Calu3 (cell line): Measurements from ENCODE around the gene TBC1D10B. TPM values are rescaled to one million over a fixed set of nuclear protein-coding genes. Genes with fewer than 3 reads are reported as not detected.
"Not testable (repeated sequence)": the region's sequence is repeated elsewhere in the genome, so short reads cannot be mapped to it uniquely, and the experiment has no call there.

Experiments
- BruUV-seq: library from RNA; stranded (reverse); fragments of 400-500 nt; replicated peaks from 2 replicates; lab custom pipeline; 2021; lab: Mats Ljungman, UMichigan
- CTCF ChIA-PET: fragments of 300-600 bp; sonication (Branson Sonifier 250); formaldehyde crosslinking; loops from one replicate; lab custom pipeline; 2022; ENCODE audit warnings: antibody characterized with exemption; lab: Charles Lee
- DNase-seq: peaks from one replicate; pipeline ENCODE4 v3.0.0; 2022
- H3K27ac Mint-ChIP-seq: one replicate; pipeline ENCODE4 v1.8.0; 2022; ENCODE audit warnings: mixed read lengths; ENCODE audit not compliant: unreplicated experiment
- H3K27me3 Mint-ChIP-seq: one replicate; pipeline ENCODE4 v1.8.0; 2022; ENCODE audit warnings: mixed read lengths; ENCODE audit not compliant: unreplicated experiment
- H3K36me3 Mint-ChIP-seq: one replicate; pipeline ENCODE4 v1.8.0; 2022; ENCODE audit warnings: mild to moderate bottlenecking, moderate library complexity, mixed read lengths; ENCODE audit not compliant: insufficient read depth, unreplicated experiment
- H3K4me1 Mint-ChIP-seq: one replicate; pipeline ENCODE4 v1.8.0; 2022; ENCODE audit warnings: mild to moderate bottlenecking, low read depth, mixed read lengths; ENCODE audit not compliant: unreplicated experiment
- H3K4me3 Mint-ChIP-seq: one replicate; pipeline ENCODE4 v1.8.0; 2022; ENCODE audit warnings: mild to moderate bottlenecking, low read depth, moderate library complexity, mixed read lengths; ENCODE audit not compliant: unreplicated experiment
- H3K9me3 Mint-ChIP-seq: one replicate; pipeline ENCODE4 v1.8.0; 2022; ENCODE audit warnings: low read depth, mixed read lengths; ENCODE audit not compliant: unreplicated experiment
- intact Hi-C: fragments of 100-400 bp; cut with micrococcal nuclease; formaldehyde crosslinking; loops from one replicate; pipeline ENCODE4 v1.10.0; 2022; ENCODE audit not compliant: unreplicated experiment
- total RNA-seq: library from RNA; stranded (reverse); gene quantifications from 2 replicates; pipeline ENCODE4 v1.2.3, GENCODE V29; 2022
- TF ChIP-seq, protein P1 (sequence below): fragments of 200-600 bp; IDR thresholded peaks from one replicate; pipeline ENCODE4 v1.8.0; 2022; ENCODE audit warnings: antibody characterized with exemption; ENCODE audit not compliant: unreplicated experiment

Gene TBC1D10B
- total RNA-seq, 1 experiment from 2014 or later: 66.4 TPM

DNA sequence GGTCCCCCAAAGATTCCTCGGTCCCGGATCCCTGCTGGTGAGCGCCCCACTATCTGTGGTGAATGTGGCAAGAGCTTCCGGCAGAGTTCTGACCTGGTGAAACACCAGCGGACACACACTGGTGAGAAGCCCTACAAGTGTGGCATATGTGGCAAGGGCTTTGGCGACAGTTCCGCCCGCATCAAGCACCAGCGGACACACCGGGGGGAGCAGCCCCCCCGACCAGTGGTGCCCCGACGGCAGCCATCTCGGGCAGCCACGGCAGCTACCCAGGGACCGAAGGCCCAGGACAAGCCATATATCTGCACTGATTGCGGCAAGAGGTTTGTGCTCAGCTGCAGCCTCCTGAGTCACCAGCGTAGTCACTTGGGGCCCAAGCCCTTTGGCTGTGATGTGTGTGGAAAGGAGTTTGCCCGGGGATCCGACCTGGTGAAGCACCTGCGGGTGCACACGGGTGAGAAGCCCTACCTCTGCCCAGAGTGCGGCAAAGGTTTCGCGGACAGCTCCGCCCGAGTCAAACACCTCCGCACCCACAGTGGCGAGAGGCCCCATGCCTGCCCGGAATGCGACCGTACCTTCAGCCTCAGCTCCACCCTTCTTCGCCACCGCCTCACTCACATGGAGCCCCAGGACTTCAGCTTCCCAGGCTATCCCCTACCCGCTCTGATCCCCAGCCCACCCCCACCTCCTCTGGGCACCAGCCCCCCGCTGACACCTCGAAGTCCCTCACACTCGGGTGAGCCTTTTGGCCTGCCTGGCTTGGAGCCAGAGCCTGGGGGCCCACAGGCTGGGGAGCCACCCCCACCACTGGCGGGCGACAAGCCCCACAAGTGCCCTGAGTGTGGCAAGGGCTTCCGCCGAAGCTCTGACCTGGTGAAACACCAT lies 27.7 kb upstream of the TBC1D10B start:
- Mint-ChIP-seq H3K4me3 (no peak overlapping the region), H3K27me3 (no peaks in the 10 kb centered on the region), H3K36me3 (peaks cover 61% of the 10 kb centered on the region), H3K4me1 (peaks cover 40% of the 10 kb centered on the region), H3K9me3 (no peaks in the 10 kb centered on the region), H3K27ac (no peak overlapping the region)
- intact Hi-C loops: no loop called here
- TF ChIP-seq, protein P1, sequence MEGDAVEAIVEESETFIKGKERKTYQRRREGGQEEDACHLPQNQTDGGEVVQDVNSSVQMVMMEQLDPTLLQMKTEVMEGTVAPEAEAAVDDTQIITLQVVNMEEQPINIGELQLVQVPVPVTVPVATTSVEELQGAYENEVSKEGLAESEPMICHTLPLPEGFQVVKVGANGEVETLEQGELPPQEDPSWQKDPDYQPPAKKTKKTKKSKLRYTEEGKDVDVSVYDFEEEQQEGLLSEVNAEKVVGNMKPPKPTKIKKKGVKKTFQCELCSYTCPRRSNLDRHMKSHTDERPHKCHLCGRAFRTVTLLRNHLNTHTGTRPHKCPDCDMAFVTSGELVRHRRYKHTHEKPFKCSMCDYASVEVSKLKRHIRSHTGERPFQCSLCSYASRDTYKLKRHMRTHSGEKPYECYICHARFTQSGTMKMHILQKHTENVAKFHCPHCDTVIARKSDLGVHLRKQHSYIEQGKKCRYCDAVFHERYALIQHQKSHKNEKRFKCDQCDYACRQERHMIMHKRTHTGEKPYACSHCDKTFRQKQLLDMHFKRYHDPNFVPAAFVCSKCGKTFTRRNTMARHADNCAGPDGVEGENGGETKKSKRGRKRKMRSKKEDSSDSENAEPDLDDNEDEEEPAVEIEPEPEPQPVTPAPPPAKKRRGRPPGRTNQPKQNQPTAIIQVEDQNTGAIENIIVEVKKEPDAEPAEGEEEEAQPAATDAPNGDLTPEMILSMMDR: no peak
- no TSS peak for BruUV-seq
- no peak for DNase-seq
- CTCF ChIA-PET: interaction anchor here (0.6 to 1.3 kb wide), 2 partner anchors 11 to 339 kb away, joined by 4 to 5 read pairs; no protein-coding TSS in a partner anchor

DNA sequence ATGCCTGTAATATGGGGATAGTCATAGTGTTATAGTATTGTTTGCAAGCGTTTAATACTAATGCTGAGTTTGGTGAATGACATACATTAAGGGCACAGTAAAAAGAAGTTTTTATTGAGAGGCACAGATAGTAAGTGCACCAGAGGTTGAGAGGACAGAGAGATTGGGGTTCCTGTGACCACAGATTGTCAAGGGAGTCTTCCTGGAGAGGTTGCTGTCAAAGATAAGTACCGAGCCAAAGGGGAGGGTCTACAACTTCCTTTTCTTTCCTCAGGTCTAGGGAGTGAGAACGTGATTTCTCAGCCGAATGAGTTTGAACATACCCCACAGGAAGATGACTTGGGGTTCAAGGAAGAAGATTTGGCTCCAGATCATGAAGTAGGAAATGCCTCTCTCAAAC lies 26.8 kb upstream of the TBC1D10B start:
- H3K27ac Mint-ChIP-seq: no peak overlapping the region
- BruUV-seq: no TSS peak
- peaks cover 40% of the 10 kb centered on the region for H3K4me1 Mint-ChIP-seq
- TF ChIP-seq, protein P1: no peak
- intact Hi-C loops: no loop called here
- H3K4me3 Mint-ChIP-seq: peak overlapping the region; percentile 79
- H3K36me3 Mint-ChIP-seq: peaks cover 61% of the 10 kb centered on the region
- no peak for DNase-seq
- H3K27me3 Mint-ChIP-seq: no peaks in the 10 kb centered on the region
- H3K9me3 Mint-ChIP-seq: no peaks in the 10 kb centered on the region
- CTCF ChIA-PET: no interaction called here

DNA sequence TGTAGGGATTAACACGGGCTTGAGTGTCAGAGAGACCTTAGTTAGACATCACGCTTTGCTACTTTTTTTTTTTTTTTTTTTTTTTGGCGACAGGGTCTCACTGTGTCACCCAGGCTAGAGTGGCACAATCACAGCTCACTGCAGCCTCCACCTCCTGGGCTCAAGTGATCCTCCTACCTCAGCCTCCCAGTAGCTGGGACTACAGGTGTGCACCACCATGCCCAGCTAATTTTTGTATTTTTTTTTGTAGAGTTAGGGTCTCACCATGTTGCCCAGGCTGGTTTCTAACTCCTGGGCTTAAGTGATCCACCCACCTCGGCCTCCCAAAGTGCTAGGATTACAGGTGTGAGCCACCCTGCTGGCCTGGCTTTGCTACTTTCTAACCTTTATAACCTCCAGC lies 26.3 kb upstream of the TBC1D10B start:
- H3K4me1 Mint-ChIP-seq: peaks cover 36% of the 10 kb centered on the region
- DNase-seq, H3K9me3 Mint-ChIP-seq, intact Hi-C loops, H3K27me3 Mint-ChIP-seq, BruUV-seq: not testable (repeated sequence)
- H3K27ac Mint-ChIP-seq: peak overlapping the region; percentile 78
- CTCF ChIA-PET: interaction anchor here (0.9 to 1.9 kb wide), 4 partner anchors 11 to 160 kb away, joined by 3 to 14 read pairs (median 12); partner anchors contain the start of genes DCTPP1 and ZNF771
- H3K36me3 Mint-ChIP-seq: peaks cover 58% of the 10 kb centered on the region
- peak overlapping the region; percentile 79 for H3K4me3 Mint-ChIP-seq

DNA sequence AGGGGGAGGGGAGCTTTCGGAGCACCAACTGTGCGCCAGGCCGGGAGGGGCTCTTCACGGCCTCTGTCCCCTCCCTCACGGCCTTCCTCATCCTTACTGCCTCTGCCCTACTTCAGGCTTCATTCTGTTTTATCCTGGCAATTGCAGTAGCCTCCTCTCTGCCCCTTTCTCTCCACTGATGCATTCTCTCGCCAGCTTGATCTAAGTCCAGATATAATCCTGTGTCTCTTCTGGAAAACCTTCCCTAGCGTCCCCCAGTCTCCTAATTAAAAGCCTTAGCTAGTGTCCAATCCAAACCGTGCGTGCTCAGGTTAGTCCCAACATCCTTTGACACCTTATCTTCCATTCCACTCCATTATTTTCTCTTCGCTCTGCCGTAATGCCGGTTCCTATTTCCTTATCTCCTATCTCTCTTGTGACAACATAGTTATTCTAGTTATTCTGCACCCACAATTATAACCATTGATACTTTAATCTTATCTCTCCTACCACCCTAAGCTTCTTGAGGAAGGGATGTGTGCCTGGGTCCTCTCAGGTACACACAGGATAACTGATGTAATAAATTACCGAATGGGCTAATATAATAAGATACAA lies 25.8 kb upstream of the TBC1D10B start:
- CTCF ChIA-PET: interaction anchor here (0.6 to 1.9 kb wide), 11 partner anchors 12 to 301 kb away, joined by 3 to 24 read pairs (median 4); partner anchors contain the start of genes DCTPP1, FBRS, SEPTIN1 and TBC1D10B
- TF ChIP-seq, protein P1: no peak
- intact Hi-C loops: no loop called here
- H3K27ac Mint-ChIP-seq: peak overlapping the region; percentile 78
- H3K4me1 Mint-ChIP-seq: peaks cover 31% of the 10 kb centered on the region
- no peaks in the 10 kb centered on the region for H3K9me3 Mint-ChIP-seq
- no peaks in the 10 kb centered on the region for H3K27me3 Mint-ChIP-seq
- H3K36me3 Mint-ChIP-seq: peaks cover 52% of the 10 kb centered on the region
- no peak for DNase-seq
- H3K4me3 Mint-ChIP-seq: peak overlapping the region; percentile 79
- TSS peak; percentile 67 for BruUV-seq
